ENCODE data around the gene PLXNA3.

- TF ChIP-seq POLR2AphosphoS5 (IDR thresholded peaks at IDR 0.05) (no peak), CTCF (IDR thresholded peaks at IDR 0.05) (no peak)
Measured at GRCh38 chrX:154458954-154459778, 1.1 kb downstream of the PLXNA3 start.
